NCI-H2081 (cell line): ENCODE measurements around the gene P3H1.
"Not testable (repeated sequence)": the region's sequence is repeated elsewhere in the genome, so short reads cannot be mapped to it uniquely, and the experiment has no call there.

Experiments
- DNase-seq, 2 experiments: peaks; one replicate each; lab custom pipeline; 2025; lab: John Stamatoyannopoulos, UW

Gene P3H1

DNA sequence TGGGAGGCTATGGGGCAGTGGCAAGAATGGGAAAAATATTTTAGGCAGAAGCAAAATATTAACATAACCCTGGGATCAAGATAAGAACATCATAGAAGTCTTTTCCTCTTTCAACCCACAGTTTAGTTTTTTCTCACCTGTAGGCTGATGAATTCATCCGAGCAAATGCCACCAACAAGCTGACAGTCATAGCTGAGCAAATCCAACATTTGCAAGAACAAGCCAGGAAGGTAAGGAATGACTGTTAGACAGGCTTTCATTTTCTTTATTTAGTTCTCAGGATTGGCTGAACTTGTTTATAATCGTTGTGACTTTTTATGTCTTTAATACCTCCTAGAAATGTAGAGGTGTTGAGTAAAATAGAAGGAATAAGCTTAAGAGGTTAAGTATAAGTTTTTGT lies 6.6 kb upstream of the P3H1 start:
- no peak for DNase-seq

DNA sequence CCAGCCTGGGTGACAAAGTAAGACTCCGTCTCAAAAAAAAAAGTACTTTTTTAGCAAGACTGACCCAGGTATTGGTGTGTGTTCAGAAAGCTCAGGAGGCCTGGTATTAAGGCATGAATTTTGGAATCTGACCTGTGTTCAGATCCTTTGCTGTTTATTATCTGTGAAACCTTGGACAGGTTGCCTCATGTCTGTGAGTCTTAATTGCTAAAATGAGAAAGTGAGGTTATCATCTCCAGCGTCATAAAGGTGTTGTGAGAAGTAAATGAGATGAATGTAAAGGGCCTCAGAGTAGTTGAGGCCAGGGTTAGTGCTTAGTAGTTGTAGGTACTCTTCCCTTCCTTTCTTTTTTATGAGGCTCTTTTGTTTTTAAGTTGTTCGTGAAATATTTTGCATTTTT lies 3.0 kb upstream of the P3H1 start:
- no peak for DNase-seq

DNA sequence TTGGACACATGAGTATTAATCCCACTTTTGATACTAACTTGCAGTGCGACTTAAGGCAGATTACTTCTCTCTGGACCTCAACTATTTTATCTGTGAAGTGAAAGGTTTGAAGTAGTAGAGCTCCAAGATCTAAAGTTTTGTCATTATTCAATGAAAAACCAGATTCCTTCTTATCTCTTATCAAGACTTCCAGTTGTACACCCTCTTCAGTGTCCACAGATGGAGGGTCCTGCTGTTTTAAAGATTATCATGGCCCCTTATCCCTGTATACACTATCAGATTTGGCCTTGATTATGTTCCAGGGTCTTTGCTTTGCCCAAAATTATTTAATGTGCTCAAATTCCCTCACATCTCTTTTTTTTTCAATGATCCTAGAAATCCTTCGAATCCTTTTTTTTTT lies 1.3 kb upstream of the P3H1 start:
- DNase-seq = no peak

DNA sequence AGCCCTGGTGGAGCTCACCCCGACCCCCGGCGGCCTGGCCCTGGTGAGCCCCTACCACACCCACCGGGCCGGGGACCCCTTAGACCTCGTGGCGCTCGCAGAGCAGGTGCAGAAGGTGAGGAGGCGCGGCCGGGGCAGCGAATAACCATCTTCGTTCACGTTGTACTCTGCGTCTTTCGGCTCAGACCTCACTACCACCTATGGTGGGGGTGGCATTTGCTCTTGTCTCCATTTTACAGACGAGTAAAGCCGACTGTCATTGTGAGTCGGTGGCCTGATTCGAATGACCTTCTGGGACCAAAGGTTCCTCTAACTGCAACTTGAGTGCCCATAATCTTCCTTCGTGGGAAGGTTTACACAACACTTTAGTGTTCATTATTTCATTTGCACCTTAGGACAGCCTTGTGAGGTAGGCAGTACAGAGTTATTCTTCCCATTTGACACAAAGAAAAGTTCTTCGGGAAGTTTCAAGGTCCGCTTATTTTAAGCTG lies 727 bp upstream of the P3H1 start:
- peak in 1 of 2 experiments; percentile 70 for DNase-seq

DNA sequence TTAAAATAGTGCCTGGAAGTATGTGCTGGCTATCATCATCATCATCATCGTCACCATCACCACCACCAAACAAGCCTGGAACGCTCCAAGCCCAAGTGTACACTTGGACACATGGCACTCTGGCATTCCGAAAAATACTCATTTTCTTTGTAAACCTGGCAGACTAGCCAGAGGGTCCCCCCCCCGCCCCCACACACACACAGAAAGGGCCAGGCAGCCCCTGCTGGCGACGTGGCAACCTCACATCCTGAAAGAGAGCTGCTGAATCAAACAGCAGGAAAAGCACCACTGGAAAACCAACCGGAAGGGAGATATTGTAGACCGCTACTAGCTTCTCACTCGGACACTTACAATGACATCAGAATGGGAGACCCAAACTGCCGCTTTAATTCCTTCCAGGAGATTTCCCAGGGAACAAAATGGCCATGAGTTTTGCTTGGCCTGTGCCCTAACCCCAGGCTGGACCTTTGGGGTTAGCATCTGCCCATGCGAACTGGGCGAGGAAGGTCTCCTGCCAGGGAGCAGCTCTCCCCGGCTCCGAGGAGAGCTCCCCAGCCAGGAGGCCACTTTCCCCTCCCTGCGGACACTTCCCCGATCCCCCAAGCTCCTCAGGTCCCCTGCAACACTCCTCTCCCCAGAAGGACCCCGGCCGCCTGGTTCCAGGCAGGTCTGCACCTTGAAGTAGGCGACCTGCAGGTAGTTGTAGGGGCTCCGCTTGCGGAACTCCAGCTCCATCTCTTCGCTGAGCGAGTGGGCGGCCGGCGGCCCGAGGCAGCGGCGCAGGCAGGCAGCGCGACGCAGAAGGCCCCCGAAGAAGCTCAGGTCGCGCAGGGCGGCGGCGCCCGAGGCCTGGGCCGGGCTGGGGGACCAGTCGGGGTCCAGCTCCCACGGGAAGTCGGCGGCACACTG lies 742 bp downstream of the P3H1 start:
- peak; percentile 65 to 80 for DNase-seq

DNA sequence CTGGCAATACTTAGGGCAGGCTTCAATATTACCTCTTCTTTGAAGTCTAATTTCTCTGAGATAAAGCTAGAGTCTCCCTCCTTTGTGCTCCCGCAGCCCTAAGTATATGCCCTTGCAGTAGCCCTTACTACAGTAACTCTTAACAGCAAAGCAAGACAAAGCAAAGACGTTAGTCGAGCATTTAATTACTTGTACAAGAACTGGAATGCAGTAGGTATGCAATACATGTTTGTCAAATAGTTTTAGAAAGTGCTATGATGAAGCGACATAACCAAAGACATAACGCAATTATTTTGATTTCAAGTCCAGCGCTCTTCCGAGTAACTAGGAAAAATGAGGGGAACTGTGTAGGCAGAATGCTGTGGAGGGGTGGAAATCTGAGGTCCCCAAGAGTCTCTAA lies 1.6 kb downstream of the P3H1 start:
- no peak for DNase-seq

DNA sequence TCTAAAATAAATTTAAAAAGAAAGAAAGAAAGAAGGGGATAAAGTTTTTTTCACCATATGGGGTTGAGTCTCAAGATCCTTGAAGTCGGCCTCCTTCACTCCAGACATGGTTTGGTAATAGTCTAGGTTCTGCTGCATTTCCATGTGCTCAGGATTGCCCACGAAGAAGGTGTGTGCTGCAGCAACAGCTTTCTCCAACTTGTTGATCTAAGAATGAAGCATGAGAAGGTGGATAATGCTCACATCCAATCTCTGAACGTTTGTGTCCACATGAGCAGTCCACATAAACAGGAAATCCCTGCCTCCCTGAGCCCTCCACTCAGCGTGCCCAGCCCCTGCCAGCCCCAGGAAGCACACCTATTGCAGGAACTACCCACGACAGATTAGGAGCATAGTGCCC lies 4.6 kb downstream of the P3H1 start:
- DNase-seq = no peak

DNA sequence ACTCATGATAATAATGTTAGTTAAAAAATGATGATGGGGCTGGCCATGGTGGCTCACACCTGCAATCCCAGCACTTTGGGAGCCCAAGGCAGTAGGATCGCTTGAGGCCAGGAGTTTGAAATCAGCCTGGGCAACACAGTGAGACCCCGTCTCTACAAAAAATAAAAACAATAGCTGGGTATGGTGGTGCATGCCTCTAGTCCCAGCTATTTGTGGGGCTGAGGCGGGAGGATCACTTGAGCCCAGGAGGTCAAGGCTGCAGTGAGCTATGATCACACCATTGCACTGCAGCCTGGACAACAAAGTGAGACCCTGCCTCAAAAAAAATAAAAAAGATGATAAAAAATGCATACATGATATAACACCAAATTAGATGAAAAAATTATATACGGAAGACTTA lies 5.3 kb downstream of the P3H1 start:
- DNase-seq = no peak

DNA sequence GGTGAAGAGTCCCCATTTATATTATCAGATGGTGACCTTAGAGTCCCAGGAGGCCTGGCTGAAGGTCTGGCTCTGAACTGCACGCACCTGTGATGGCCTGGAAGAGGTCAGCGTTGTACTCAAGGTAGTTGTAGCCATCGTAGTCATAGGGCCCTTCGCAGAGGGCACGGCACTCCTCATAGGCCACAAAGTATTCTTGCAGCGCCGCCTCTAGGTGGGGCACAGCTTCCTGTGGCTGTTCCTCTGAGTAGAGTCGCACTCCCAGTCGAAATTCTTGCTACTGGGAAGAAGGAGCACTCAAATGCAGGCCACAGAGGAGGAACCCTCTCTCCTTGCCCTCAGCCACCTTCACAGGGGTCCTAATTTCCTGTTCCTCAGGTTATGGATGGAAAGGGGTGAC lies 7.7 kb downstream of the P3H1 start:
- DNase-seq = no peak

DNA sequence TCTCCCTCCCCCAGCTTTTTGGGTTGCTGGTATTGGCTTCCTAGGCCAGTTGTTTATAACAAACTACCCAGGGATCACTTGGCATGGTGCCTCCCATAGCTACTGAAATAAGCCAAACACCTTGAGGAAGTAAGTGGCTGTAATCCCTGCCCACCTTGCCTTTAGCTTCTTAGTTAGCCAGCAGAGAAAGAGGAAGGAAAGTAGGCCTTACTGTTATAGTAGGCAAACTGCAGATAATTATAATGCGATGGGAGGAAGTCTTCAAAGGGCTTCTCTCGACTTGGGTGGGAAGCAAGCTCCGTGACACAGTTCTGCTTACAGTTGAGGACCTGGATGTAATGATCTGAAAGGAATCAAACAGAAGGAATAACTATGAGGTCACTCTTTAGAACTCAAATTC lies 8.2 kb downstream of the P3H1 start:
- no peak for DNase-seq

DNA sequence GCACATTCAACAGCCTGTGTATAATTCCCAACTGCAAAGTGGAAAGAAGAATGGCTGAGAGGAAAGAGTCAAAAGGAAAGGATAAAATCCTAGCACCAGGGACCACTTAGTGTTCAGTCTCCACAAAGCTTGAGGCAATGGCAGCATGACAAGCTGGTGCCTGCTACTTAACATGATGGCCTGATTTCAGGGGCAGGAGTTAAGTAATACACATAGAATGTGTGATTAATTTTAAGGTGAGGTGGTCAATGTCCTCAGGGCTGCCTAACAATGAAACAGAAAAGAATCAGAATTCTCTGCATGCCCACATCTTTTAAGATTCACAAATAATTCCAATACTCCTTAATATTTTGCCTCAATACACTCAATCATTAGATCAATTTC lies 8.9 kb downstream of the P3H1 start:
- no peak for DNase-seq

DNA sequence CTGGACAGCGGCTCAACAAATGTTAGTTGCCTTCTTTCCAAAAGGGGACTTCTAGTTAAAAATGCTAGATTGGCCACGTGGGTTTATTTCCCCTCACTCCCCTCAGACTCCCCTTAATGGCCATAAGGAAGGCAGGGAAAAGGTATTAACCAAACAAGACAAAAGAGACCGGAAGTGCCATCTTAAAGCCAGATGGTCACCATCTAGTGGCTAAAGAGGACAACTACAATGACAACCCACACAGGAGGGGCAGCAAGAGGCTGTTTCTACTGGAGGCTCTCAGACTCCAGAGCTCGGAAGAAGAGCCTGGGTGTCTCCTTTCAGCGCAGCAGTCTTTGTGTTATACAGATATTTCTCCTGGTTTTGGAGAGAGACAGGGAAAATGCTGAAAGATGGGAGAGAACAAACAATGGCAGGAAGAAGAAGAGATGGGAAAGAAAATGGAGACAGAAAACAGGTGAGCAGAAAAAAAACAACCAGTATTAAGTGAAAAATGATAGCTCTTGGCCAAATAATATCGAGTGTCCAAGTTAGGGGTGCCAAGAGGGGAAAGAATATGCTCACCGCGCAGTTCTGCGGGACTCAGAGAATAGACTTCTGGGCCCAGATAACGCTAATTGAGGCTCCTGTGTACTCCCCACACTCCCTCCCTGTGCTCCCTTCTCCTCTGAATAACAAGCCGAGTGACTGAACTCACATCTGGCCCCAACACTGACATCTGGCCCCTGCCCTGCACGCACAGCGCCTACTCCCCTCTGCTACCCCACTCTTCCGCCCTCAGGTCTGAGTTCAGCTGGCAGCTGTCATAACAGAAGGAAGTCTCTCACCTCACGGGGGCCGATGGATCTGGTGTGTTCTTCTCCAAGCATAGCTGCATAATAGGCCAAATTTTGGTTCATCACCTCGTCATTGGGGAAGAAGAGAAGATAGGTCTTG lies 9.6 kb downstream of the P3H1 start:
- DNase-seq = peak; percentile 67 to 82

DNA sequence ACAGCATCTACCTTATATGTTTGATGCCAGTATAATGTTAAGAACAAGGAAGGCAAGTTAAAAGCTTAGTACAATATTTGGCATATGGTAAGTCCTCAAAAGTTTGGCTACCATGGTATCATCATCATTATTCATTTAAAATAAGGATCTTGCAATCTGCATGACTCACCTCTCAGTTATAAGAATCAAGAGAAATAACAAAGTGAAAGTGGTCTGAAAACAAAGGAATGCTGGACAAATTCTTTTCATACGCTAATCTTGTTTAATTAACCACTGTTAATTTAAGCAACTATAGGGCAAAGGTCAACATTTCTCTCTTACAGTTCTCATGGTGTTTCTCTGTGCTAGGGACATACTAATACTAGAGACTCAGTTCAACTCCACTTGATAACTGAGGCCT lies 13.8 kb downstream of the P3H1 start:
- no peak for DNase-seq

DNA sequence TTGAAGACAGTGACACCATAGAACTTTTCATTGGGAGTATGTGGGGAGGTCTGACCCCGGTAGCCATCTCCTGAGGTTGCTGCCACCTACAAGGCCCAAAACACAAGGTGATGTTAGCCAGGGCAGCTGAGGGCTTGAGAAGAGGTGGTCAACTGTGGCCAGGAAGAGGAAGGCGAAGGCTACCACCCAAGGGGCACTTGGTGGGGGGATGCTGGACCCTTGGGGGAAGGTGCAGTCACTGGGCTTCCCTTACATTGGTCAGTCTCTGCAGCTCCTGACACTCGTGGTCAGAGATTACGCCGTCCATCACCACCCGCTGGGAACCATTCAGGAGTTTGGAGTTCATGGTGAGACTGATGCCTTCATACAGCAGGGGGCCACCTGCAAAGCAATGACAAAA lies 14.5 kb downstream of the P3H1 start:
- DNase-seq = no peak

DNA sequence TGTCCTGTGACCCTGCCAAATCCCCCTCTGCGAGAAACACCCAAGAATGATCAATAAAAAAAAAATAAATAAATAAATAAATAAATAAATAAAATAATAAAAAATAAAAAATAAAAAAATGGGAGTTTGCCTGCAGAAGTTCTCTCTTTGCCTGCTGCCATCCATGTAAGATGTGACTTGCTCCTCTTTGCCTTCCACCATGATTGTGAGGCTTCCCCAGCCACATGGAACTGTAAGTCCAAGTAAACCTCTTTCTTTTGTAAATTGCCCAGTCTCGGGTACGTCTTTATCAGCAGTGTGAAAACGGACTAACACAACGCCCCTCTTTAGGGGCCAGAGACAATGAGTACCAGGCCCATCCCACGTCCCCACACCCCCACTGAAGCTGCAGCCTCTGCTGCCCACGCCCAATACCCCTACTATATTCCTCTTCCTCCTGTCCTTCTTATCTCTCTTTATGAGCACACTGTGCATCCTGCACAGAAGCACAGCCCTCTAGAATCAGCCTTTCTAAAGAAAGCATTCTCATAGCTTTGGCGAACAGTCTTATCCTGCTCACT lies 15.2 kb downstream of the P3H1 start:
- DNase-seq = not testable (repeated sequence)

DNA sequence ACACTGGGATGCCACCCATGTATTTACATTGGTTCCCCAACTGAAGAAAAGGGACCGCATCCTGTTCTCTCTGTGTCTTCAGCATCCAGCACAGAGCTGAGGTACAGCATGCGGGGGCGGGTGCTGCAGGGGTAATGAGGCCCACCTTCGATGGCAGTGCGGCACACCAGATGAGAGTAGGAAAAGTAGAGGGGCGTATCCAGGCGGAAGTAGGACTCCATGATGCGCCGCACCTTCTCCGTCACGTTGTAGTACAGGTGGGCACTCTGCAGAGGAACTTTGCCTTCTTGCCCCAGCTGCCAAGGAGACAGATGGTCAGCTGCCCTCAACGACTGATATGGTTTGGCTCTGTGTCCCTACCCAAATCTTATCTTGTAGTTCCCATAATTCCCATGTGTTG lies 16.8 kb downstream of the P3H1 start:
- no peak for DNase-seq

DNA sequence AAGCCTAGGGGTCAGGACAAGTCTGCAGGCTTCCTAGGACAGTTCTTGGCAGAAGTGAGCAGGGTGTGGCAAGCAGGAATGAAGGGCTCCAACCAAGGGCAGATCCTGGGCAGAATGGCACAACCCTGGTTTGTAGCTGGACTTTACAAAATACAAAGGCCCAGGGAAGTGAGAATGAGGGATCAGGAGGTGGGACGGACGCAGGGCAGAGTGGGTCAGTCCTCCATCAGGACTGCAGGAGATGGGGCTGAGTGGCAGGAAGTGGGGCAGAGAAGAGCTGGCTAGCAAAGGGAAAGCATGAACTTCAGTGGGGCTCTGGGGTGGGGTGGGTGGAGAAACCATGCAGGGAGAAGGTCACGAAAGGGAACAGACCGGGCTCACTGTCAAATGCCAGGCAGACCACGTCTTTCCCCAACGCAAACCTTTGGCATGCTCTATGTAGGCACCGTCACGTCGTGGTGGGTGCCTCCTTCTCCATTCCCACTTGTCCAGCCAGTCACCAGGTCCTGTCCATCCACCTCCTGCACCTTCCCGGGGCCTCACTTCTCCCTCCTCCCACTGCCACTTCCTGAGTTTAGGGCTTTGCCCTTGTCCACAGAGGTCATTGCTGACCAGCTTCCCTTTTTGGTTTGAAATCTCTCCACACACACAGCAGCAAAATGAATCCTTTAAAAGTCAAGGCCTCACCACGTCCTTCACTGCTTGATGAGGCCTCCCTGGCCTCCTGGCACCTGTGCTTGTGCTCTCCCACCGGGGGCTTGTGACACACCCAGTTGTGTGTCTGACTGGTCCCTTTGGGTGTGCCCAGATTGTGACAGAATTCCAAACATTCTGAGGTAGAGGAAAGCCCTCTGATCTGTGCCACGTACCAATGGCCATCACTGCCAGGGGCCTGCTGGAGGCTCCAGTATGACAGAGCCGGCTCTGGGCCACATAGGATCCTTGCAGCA lies 18.1 kb downstream of the P3H1 start:
- DNase-seq = no peak

DNA sequence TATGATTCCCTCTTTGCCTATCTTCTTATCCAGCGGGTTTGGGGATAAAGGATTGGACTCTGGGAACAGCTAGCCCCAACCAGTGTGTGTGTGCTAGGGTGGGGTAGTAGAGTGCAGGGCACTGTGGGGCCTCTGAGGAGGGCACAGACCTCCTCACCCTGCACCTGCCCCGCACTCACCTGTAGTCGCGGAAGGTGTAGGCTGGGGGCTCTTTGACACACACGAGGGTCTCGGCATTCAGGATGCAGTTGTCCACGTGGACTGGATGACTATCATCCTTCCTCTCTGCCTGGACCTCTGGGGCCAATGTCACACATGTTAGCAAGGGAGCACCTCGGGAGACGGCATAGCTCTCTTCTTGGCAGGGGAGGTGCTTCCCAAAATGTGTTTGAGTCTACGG lies 18.8 kb downstream of the P3H1 start:
- no peak for DNase-seq

DNA sequence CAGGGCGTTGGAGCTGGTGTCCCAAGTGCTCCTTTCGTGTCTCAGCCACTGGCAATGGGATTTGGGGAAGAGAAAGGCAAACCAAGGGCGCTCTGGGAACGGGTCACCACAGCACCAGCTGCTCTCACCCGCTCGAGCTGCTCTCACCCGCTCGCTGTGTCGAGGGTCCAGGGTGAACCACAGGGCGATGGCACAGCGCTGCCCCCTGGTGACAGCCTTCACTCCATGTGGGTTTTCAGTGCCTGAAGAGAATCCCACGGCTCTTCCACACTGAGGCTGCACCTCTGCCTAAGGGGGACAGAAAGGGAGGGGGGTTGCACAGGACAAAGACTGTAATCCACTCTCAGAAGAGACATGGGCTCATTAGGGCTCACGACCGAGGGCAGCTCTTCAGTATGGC lies 19.7 kb downstream of the P3H1 start:
- DNase-seq = peak; percentile 45 to 64

DNA sequence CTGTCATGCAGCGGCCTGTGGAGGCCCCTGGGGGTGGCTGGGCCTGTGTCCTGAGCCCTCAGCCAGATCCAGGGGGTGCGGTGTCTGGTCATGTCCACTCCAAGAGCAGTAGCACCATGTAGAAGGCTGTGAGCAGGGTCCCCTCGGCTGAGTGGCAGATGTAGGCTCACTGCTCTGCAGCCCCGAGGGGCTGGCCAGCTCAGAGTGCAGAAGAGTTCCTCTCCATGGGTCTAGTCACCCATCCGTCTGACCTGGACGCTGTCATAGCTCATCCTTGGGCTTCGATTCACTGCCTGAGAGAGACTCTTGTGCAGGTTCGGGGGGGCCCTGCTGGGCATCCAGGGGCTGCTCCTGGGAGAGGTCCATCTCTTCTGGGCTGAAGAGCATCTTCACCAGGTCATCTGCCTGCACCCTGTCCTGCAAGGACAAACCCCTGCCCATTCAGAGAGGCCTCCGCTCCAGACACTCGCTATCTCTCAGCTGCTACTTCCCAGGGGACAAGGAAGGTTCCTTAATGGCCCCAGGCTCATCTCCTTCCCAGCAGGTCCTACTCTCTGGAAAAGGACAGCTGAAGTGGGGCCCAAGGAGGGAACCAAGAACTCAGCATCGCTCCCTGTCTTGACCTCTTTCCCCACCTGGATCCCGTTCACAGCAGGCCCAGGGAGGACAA lies 20.3 kb downstream of the P3H1 start:
- DNase-seq = no peak

DNA sequence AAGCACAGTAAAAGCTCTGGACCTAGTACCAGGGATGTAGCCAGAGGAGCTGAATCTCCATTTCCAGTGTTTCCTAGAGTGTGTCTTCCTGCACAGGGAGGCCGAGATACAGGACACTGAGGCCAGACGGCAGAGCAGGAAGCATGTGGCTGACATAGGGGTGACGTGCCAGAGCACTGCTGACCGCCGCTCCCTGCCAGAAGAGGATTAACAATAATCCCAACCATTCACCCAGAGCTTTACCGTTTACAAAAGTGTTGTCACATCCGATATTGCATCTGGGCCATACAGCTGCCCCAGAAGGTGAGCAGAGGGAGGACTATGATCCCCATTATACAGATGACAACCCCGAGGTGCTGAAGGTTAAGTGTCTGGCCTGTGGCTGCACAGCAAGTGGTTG lies 21.0 kb downstream of the P3H1 start:
- DNase-seq = no peak
